Skeletal muscle satellite cell (primary cell): ENCODE data around the gene XPC.

Experiments
- H3K27me3 ChIP-seq: 2 replicates; pipeline ENCODE4 v1.7.0; 2013; ENCODE audit warnings: low read length; ENCODE audit not compliant: control insufficient read depth, insufficient read depth
- H3K36me3 ChIP-seq: 2 replicates; pipeline ENCODE4 v1.7.0; 2013; ENCODE audit warnings: mild to moderate bottlenecking, control low read depth, low read length; ENCODE audit not compliant: insufficient read depth
- H3K4me1 ChIP-seq: 2 replicates; pipeline ENCODE4 v1.7.0; 2013; ENCODE audit warnings: low read length; ENCODE audit not compliant: control insufficient read depth, insufficient read depth
- H3K4me2 ChIP-seq: 2 replicates; pipeline ENCODE4 v1.7.0; 2013; ENCODE audit warnings: mild to moderate bottlenecking, low read length
- H3K4me3 ChIP-seq: 2 replicates; pipeline ENCODE4 v1.7.0; 2013; ENCODE audit warnings: low read length
- H3K9ac ChIP-seq: 2 replicates; pipeline ENCODE4 v1.7.0; 2013; ENCODE audit warnings: mild to moderate bottlenecking, low read depth, low read length, moderate library complexity
- H3K9me3 ChIP-seq: replicated peaks from 2 replicates; pipeline ENCODE4 v1.7.0; 2013; ENCODE audit warnings: mild to moderate bottlenecking, control low read depth, low read length

XPC gene

DNA sequence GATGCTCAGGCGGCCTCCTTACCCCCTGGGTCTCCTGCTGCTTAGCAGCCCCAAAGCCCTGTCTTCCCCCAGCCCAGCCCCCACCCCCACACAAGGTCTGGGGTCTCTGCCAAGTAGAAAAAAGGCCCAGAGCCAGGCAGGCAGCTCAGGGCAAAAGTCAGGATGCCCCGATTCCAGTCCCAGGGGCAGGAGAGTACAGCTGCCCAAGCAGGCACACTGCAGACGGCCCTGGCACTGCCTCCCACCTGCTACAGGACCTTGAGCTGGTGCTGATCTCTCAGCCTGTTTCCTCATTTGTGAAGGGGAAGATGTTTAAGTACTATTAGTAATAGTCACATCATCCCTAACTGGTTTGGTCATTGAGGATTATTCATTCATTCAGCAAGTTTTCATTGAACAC, 41.0 kb downstream of the XPC start:
- H3K4me1 ChIP-seq = peaks cover 31% of the 10 kb centered on the region
- H3K27me3 ChIP-seq = no peaks in the 10 kb centered on the region
- no peak overlapping the region for H3K4me2 ChIP-seq
- H3K4me3 ChIP-seq = no peak overlapping the region
- no peaks in the 10 kb centered on the region for H3K9me3 ChIP-seq
- H3K9ac ChIP-seq = no peak overlapping the region
- peaks cover 89% of the 10 kb centered on the region for H3K36me3 ChIP-seq

DNA sequence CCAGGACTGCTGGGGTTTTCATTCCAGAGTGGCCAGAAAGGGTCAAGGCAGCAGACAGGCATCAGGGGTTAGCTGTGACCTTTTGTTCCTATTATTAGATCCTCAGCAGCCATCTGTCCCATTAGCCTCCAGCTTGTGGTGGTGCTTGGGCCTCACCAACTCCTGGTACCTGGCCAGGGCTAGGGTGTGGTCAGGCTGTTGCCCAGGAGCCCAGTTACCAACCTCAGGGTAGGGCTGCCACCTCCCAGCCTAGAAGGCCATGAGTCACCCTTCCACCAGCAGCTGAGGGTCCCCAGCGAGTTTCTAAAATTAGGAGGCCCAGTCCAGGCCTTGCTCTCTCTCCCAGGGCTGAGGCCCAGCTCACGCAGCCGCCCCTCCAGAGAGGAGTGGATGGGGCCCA, 41.4 kb downstream of the XPC start:
- H3K36me3 ChIP-seq = peaks cover 89% of the 10 kb centered on the region
- H3K9me3 ChIP-seq = no peaks in the 10 kb centered on the region
- no peak overlapping the region for H3K4me3 ChIP-seq
- no peak overlapping the region for H3K4me2 ChIP-seq
- peak overlapping the region; percentile 36 for H3K9ac ChIP-seq
- H3K27me3 ChIP-seq = no peaks in the 10 kb centered on the region
- H3K4me1 ChIP-seq = peaks cover 27% of the 10 kb centered on the region

DNA sequence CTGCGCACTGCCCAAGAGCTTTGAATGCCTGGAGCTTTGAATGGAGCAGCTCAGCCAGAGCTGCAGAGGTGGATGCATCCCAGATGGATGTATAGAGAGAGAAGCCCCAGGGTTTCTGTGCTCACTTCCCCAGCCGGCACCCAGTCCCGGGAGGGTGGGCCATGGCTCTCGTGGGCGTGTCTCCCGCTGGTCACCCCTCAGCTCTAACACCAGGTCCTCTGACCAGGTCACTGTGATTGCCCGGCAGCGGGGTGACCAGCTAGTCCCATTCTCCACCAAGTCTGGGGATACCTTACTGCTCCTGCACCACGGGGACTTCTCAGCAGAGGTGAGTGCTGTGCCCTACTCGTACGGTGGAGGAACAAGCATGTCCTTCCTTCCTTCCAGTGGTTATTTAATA, 42.8 kb downstream of the XPC start:
- no peak overlapping the region for H3K4me3 ChIP-seq
- H3K36me3 ChIP-seq = peaks cover 94% of the 10 kb centered on the region
- H3K27me3 ChIP-seq = no peaks in the 10 kb centered on the region
- no peak overlapping the region for H3K4me2 ChIP-seq
- no peak overlapping the region for H3K9ac ChIP-seq
- H3K4me1 ChIP-seq = peaks cover 12% of the 10 kb centered on the region
- H3K9me3 ChIP-seq = no peaks in the 10 kb centered on the region

DNA sequence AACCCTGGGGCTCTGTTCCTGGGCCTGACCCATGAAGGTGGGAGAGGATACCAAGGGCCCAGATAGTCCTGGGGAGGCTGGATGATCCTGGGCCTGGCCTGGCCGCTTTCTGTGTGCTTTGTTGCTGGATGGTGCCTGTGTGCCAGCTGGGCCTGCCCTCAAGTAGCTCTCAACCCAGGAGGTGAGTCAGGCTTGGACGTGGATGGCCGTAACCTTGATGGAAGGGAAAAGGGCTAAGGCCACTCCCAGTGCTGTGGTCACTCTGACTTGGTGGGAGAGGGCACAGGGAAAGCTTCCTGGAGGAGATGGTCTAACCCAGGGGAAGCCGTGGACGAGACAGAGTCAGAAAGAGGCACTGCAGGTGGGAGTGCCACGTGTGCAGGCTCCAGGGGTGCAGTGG, 44.1 kb downstream of the XPC start:
- Histone ChIP-seq H3K4me1 (peaks cover 10% of the 10 kb centered on the region), H3K4me3 (no peak overlapping the region), H3K4me2 (no peak overlapping the region), H3K9me3 (no peaks in the 10 kb centered on the region), H3K27me3 (no peaks in the 10 kb centered on the region), H3K36me3 (peaks cover 98% of the 10 kb centered on the region), H3K9ac (no peak overlapping the region)

DNA sequence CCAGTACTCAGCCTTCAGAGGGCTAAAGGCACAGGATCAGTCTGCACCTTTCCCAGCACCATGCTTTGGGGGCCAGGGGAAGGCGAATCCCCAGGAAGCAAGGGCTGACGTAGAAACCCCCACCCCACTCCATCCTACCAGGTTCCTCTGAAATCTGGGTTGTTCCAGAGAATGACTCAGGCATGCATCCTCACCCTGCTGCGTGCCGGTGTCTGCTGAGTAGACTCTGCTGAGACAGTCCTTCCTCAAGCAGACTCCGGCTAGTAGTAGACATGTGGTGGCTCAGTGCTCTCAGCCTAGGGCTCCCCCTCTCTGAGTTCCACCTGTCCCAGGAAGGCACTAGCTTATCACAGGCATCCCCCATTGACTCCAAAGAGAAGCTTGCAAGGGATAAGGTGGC, 44.5 kb downstream of the XPC start:
- no peak overlapping the region for H3K4me2 ChIP-seq
- no peak overlapping the region for H3K9ac ChIP-seq
- H3K4me1 ChIP-seq = peaks cover 10% of the 10 kb centered on the region
- H3K27me3 ChIP-seq = no peaks in the 10 kb centered on the region
- no peak overlapping the region for H3K4me3 ChIP-seq
- H3K9me3 ChIP-seq = no peaks in the 10 kb centered on the region
- H3K36me3 ChIP-seq = peaks cover 96% of the 10 kb centered on the region

DNA sequence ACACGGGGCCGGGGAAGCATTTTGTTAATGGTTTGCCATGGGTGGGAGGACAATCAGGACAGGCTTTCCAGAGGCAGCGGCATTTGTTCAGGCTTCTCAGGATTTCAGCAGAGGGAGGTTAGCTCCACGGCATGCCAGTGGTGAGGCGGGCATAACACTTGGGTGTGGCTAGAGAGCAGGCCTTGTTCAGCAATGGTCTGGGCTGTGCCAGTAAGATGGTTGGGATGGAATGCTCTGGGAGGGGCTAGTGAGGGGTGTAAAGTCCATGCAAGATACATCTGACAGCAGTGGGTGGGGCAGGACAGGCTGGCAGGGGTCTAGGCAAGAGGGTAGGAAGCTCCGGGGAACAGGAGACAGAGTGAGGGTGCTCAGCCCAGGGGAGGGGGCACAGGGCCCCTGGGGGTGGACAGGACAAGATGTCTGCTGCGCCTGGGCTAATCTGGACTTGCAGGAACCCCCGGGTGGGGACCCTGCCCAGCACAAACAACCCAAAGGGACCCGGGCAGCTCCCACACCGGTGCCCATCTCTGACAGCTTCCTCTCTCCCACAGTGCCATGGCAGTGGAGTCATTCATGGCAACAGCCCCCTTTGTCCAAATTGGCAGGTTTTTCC, 45.1 kb downstream of the XPC start:
- no peak overlapping the region for H3K4me3 ChIP-seq
- H3K4me2 ChIP-seq = no peak overlapping the region
- H3K9ac ChIP-seq = no peak overlapping the region
- H3K27me3 ChIP-seq = no peaks in the 10 kb centered on the region
- H3K36me3 ChIP-seq = peaks cover 96% of the 10 kb centered on the region
- peaks cover 10% of the 10 kb centered on the region for H3K4me1 ChIP-seq
- no peaks in the 10 kb centered on the region for H3K9me3 ChIP-seq

DNA sequence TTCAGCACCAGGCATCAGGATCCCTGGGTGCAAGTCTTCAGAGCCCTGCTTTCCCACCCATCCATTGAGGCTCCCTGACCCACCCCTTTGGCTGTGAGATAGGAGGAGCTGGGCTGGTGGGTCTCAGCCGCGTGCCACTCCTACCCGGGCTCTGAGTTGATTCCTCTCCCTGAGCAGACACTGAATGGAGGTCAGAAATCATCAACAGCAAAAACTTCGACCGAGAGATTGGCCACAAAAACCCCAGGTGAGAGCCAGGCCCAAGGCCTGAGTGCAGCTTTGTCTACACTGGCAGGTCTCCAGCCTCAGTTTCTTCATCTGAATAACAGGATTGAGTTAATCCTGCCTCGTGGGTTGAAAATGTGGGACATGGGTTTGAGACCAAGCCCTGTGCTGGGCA, 45.7 kb downstream of the XPC start:
- Histone ChIP-seq H3K4me1 (peaks cover 10% of the 10 kb centered on the region), H3K9ac (no peak overlapping the region), H3K27me3 (no peaks in the 10 kb centered on the region), H3K4me2 (no peak overlapping the region), H3K4me3 (no peak overlapping the region), H3K9me3 (no peaks in the 10 kb centered on the region), H3K36me3 (peaks cover 96% of the 10 kb centered on the region)

DNA sequence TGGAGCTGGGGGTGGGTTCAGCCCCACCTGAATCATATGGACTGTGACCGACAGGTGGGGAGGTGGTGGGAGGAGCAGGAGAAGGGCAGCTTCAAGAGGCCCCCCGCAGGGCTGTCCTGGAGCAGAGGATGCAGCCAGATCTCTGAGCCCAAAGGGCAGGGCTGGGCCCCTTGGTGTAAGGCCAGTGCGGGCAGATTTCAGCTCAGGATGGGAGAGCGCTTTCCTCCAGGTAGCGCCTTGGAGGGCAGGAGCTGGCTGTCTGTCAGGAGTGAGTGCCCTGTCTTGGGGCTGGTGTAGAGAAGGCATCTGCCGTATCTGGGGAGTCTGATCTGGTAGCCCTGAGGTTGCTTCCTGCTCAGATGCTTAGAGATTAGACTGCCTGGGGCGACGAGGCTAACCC, 46.3 kb downstream of the XPC start:
- H3K36me3 ChIP-seq = peaks cover 96% of the 10 kb centered on the region
- no peaks in the 10 kb centered on the region for H3K9me3 ChIP-seq
- no peak overlapping the region for H3K9ac ChIP-seq
- no peaks in the 10 kb centered on the region for H3K27me3 ChIP-seq
- no peak overlapping the region for H3K4me3 ChIP-seq
- H3K4me2 ChIP-seq = no peak overlapping the region
- H3K4me1 ChIP-seq = peaks cover 9% of the 10 kb centered on the region

DNA sequence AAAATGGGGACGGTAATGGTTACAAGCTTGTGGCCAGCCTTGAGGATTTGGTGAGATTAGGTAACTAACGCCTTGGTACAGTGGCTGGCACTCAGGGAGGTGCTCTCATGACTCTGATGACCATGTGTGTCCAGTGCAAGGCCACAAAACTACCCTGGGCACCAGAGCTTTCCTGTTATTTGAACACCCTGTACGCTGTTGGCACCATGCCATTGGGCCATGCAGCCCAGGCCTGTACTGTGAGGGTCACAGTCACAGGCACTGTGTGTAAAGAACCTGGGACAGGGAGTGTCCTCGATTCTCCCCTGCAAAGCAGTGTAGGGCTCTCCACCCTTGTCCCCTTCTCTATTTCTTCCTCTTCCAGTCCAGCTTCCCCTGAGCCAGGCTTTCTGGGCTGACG, 47.3 kb downstream of the XPC start:
- H3K9me3 ChIP-seq = no peaks in the 10 kb centered on the region
- no peak overlapping the region for H3K4me2 ChIP-seq
- no peak overlapping the region for H3K9ac ChIP-seq
- H3K4me1 ChIP-seq = peaks cover 10% of the 10 kb centered on the region
- H3K27me3 ChIP-seq = no peaks in the 10 kb centered on the region
- H3K4me3 ChIP-seq = no peak overlapping the region
- H3K36me3 ChIP-seq = peaks cover 97% of the 10 kb centered on the region

DNA sequence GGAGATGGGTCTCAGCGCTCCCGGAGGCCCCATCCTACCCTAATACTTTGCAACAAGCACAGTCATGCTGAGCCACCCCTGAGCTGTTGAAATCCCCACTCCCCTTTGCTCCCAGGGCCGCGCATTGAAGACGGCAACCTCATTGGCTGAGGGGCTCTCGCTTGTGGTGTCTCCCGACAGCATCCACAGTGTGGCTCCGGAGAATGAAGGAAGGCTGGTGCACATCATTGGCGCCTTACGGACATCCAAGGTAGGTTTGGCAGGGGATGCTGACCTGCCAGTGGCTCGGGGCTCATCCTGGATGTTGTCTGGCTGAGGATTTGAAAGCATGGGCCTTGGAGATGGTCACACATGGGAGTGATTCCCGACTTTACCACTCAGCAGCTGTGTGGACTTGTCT, 47.7 kb downstream of the XPC start:
- H3K4me1 ChIP-seq = peaks cover 14% of the 10 kb centered on the region
- H3K27me3 ChIP-seq = no peaks in the 10 kb centered on the region
- no peak overlapping the region for H3K9ac ChIP-seq
- H3K36me3 ChIP-seq = peaks cover 95% of the 10 kb centered on the region
- no peaks in the 10 kb centered on the region for H3K9me3 ChIP-seq
- H3K4me3 ChIP-seq = no peak overlapping the region
- H3K4me2 ChIP-seq = no peak overlapping the region

DNA sequence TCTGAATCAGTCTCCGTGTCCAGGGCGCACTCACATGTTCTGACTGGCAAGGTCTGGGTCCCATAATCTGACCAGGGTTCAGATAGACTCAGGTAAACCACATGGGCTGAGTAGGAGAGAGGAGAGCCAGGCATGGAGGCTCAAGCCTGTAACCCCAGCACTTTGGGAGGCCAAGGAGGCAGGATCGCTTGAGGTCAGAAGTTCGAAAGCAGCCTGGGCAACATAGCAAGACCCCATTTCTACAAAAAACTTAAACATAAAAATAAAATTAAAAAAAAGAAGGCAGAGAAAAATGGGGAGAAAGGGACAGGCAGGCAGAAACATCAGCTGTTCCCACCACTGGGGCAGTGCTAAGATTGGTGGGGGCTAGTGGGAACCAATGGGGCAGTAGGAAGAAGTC, 48.2 kb downstream of the XPC start:
- Histone ChIP-seq H3K27me3 (no peaks in the 10 kb centered on the region), H3K9ac (no peak overlapping the region), H3K9me3 (no peaks in the 10 kb centered on the region), H3K4me1 (peaks cover 14% of the 10 kb centered on the region), H3K4me3 (no peak overlapping the region), H3K36me3 (peaks cover 90% of the 10 kb centered on the region), H3K4me2 (no peak overlapping the region)

DNA sequence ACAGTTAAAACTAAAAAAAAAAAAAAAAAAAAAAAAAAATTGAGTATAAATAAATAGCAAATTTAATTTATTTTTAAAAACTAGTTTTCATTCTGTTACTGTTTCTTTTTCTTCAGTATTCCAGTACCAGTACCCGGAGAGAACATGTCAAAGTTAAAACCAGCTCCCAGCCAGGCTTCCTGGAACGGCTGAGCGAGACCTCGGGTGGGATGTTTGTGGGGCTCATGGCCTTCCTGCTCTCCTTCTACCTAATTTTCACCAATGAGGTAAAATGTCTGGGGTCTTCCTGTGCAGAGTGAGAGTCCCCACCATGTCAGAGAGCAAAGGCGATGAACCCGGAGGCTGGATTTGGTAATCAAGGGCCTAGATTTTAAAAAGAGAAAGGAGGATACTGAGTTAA, 49.1 kb downstream of the XPC start:
- Histone ChIP-seq H3K4me1 (peaks cover 14% of the 10 kb centered on the region), H3K9me3 (no peaks in the 10 kb centered on the region), H3K4me3 (no peak overlapping the region), H3K27me3 (no peaks in the 10 kb centered on the region), H3K36me3 (peaks cover 81% of the 10 kb centered on the region), H3K4me2 (no peak overlapping the region), H3K9ac (no peak overlapping the region)
